ENCODE data around the gene DYNLT4. TPM values are rescaled to one million over a fixed set of nuclear protein-coding genes. Genes with fewer than 3 reads are reported as not detected.

DYNLT4 gene
- total RNA-seq, 2 experiments from 2014 or later: 1.9 to 2.2 TPM

DNA sequence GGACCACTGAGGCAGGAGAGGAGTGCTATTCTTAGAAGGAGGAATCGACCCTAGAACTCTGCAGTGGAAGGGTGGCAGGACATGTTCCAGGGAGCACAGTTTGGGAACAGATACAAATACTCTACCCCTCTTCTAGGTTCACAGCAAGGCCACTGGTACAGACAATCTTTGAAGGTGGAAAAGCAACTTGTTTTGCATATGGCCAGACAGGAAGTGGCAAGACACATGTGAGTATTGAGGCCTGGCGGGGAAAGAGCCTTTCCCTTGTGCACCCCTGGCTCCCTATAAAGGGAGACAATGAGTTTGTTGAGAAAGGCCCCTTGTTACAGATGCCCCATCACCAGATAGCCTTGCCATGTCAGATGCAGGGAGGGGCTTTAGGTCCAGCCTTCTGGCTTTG is 49.7 kb downstream of the DYNLT4 start:
- DNase-seq: no peak
- Mint-ChIP-seq H3K36me3 (ENCODE audit: low read depth) (peaks cover 79% of the 10 kb centered on the region), H3K9me3 (no peaks in the 10 kb centered on the region), H3K4me3 (no peak overlapping the region), H3K4me1 (peaks cover 8% of the 10 kb centered on the region), H3K27ac (peak overlapping the region; percentile 31), H3K27me3 (no peaks in the 10 kb centered on the region)
- POLR2A ChIA-PET: interaction anchor here (2.1 to 4.9 kb wide), 2 partner anchors 9 to 26 kb away, joined by 7 to 27 read pairs; partner anchors contain the start of gene RNU5D-1
- CTCF ChIA-PET: no interaction called here

Other genes with a start within 250 kb of the DYNLT4 start
- gene TMEM53, start 132.9 kb downstream of the DYNLT4 start, total RNA-seq: 1 to 10 TPM; 4.3 to 5.6 TPM
- gene ARMH1, start 132.6 kb downstream of the DYNLT4 start, total RNA-seq: 10 to 100 TPM; 20.8 to 21.2 TPM
- not detected for gene RNU5D-1, start 76.2 kb downstream of the DYNLT4 start, total RNA-seq
- gene KIF2C, start 67.5 kb downstream of the DYNLT4 start, total RNA-seq: 100 to 1,000 TPM; 105 to 106 TPM
- gene RPS8, start 31.8 kb downstream of the DYNLT4 start, total RNA-seq: 1,000 to 10,000 TPM; 1,610 to 1,658 TPM
- 1 to 10 TPM; 1.0 to 1.3 TPM for gene BEST4, start 19.2 kb downstream of the DYNLT4 start, total RNA-seq
- gene PLK3, start 7.0 kb downstream of the DYNLT4 start, total RNA-seq: 10 to 100 TPM; 62.8 to 63.5 TPM
- 1 to 10 TPM; 8.4 to 8.7 TPM for gene BTBD19, start 1.2 kb upstream of the DYNLT4 start, total RNA-seq
- 1 to 10 TPM in 1 of 2 experiments, under 1 TPM in 1; 0.58 to 1.0 TPM for gene PTCH2, start 35.9 kb upstream of the DYNLT4 start, total RNA-seq
- 10 to 100 TPM; 18.2 to 18.5 TPM for gene EIF2B3, start 179.2 kb upstream of the DYNLT4 start, total RNA-seq
- 10 to 100 TPM; 40.3 to 43.5 TPM for gene HECTD3, start 204.0 kb upstream of the DYNLT4 start, total RNA-seq
- 10 to 100 TPM; 67.1 to 74.9 TPM for gene UROD, start 204.9 kb upstream of the DYNLT4 start, total RNA-seq

Measured in activated CD4-positive, alpha-beta memory T cell treated with anti-CD3 and anti-CD28 coated beads, Interleukin-2, amount 10 ng/mL, durations not matched to agents 7 days and 5 days (primary cell).